DOHH2 (cell line): ENCODE measurements around the gene CD8B.
"Not testable (repeated sequence)": the region's sequence is repeated elsewhere in the genome, so short reads cannot be mapped to it uniquely, and the experiment has no call there.

Experiments used
- CTCF ChIP-seq: fragments of 200-600 bp; sonication (generic); IDR thresholded peaks from one replicate; pipeline ENCODE4 v1.5.1; 2014; ENCODE audit warnings: antibody characterized with exemption, mild to moderate bottlenecking, low read depth, low read length; ENCODE audit not compliant: poor library complexity, severe bottlenecking
- EZH2phosphoT487 ChIP-seq: fragments of 200-600 bp; sonication (generic); IDR thresholded peaks from 2 replicates; pipeline ENCODE4 v1.6.1; 2017; ENCODE audit warnings: borderline replicate concordance, mild to moderate bottlenecking, antibody characterized with exemption, low read length, moderate library complexity, mixed read lengths

DNA sequence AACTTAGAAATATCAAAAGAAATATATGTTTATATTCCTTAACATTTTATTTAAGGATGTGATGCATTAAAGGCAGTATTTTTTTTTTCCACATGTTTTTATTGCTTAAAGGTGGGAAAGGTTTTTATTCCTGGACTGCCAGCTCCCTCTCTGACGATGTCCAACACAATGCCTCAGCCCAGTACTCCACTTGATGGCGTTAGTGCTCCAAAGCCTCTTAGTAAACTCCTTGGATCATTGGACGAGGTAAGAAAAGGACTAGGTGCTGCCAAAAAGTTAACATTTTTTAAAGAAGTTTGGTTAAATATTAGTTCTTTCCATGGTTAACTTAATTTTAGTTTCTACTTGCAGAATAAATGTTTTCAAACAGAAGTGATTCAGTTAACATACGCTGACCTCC lies 39.0 kb upstream of the CD8B start:
- not testable (repeated sequence) for TF ChIP-seq CTCF, EZH2phosphoT487
